SU-DHL-6 (cell line): ENCODE data around the gene AGBL4.

ENCODE experiments used
- EZH2phosphoT487 ChIP-seq: fragments of 200-600 bp; sonication (generic), shearing (Covaris generic); conservative IDR thresholded peaks from 2 replicates; pipeline ENCODE4 v1.6.1; 2018; ENCODE audit warnings: mild to moderate bottlenecking, antibody characterized with exemption, low read length, moderate library complexity, mixed read lengths
- TF ChIP-seq, protein P1 (sequence below): fragments of 200-600 bp; sonication (generic); IDR thresholded peaks from one replicate; pipeline ENCODE4 v1.5.1; 2017; ENCODE audit warnings: antibody characterized with exemption, mild to moderate bottlenecking, low read length, moderate library complexity; ENCODE audit not compliant: insufficient read depth, poor library complexity, severe bottlenecking

DNA sequence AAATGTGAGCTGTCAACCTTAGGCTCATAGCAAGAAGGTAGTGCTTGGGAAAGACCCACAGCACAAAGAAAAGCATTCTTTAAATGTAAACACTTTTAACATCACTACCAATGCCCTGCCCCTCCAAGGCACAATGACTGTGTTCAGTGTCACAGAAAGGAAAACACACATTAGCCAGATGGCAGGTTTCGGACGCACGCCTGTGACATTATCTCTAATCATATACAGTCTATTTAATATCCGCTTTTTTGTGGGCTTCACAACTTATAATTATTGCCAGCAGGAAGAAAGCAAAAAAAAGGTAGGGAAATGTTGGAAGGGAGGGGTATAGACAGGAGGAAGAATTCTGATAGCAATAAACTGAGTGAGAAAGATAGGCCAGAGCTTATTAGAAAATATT lies 1134.7 kb downstream of the AGBL4 start:
- TF ChIP-seq, protein P1, sequence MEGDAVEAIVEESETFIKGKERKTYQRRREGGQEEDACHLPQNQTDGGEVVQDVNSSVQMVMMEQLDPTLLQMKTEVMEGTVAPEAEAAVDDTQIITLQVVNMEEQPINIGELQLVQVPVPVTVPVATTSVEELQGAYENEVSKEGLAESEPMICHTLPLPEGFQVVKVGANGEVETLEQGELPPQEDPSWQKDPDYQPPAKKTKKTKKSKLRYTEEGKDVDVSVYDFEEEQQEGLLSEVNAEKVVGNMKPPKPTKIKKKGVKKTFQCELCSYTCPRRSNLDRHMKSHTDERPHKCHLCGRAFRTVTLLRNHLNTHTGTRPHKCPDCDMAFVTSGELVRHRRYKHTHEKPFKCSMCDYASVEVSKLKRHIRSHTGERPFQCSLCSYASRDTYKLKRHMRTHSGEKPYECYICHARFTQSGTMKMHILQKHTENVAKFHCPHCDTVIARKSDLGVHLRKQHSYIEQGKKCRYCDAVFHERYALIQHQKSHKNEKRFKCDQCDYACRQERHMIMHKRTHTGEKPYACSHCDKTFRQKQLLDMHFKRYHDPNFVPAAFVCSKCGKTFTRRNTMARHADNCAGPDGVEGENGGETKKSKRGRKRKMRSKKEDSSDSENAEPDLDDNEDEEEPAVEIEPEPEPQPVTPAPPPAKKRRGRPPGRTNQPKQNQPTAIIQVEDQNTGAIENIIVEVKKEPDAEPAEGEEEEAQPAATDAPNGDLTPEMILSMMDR = no peak
- no peak for TF ChIP-seq EZH2phosphoT487
